ENCODE measurements around the gene FCRLB.
A peak's percentile ranks its signal among the peaks of the same experiment; 100 is the strongest.
"Not testable (repeated sequence)": the region's sequence is repeated elsewhere in the genome, so short reads cannot be mapped to it uniquely, and the experiment has no call there.

FCRLB gene

DNA sequence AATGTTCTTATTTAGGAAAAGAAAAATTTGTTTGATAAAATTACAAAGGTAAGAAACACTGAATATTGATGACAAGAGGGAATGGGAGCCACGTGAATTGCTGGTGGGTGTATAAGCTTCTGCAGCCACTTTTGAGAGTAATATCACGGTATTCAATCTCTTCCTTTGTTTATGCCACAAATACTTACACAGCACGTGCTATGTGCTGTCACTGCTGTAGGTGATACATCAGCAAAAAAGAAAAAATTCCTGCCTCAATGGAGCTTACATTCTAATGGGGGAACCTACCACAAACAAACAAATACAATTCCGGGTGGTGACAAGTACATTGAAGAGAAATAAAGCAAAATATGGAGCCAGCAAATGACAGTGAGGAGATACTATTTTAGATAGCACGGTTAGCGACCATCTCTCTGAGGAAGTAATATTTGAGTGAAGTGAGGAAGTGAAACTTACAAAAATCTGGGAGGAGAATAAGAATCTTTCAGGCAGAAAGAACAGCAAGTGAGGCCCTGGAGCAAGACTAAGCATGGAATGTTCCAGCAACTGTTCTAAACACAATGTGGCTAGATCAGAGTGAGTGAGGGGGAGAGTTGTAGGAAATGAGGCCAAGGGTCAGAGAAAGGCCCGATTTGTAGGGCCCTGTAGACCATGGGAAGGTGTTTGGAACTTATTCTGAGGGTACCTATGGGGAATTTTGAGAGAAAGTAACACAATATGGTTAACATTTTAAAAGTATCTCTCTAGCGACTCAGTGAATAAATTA lies 2.6 kb upstream of the FCRLB start:
- no peak for DNase-seq (ENCODE audit: low read depth in 2 of 3, low spot score in 1 of 3)

DNA sequence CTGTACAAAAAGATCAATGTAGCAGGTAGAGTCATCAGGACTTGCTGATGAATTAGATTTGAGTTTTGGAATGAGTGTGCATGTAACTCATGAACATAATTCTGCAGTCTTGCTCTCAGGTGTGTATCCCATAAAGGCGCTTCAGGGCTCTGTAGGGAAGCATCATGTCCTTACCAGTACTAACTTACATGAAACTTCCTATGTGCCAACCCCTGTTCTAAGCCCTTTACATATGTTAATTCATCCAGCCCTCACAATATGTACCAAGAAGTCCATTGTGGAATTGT lies 2.1 kb upstream of the FCRLB start:
- DNase-seq (ENCODE audit: low read depth in 2 of 3, low spot score in 1 of 3), result no peak

GRCh38 chr1:161720422-161720821 lies 922 bp upstream of the FCRLB start:
- DNase-seq (ENCODE audit: low read depth in 2 of 3, low spot score in 1 of 3), result no peak

GRCh38 chr1:161721738-161722343 lies 497 bp downstream of the FCRLB start:
- no peak for DNase-seq (ENCODE audit: low read depth in 2 of 3, low spot score in 1 of 3)

DNA sequence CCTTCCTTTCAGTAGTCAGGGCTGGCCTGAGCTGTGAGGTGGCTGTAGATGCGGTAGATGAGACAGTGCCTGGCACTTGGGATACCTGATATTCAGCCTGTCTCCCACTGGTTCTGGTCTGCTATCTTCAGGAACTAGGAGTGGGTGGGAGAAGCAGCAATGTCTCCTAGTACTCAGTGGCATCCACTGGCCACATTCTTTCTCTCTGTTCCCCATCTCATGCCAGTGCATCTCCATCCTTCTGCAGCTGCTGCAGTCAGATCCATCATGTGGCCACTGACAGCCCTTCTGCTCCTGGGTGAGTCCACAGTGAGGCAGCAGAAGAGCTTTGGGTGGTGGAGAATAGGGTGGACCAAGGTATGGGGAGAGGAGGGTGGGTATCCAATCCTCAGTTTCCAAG lies 1.1 kb downstream of the FCRLB start:
- DNase-seq (ENCODE audit: low read depth in 2 of 3, low spot score in 1 of 3), result no peak

GRCh38 chr1:161723459-161724141 lies 2.3 kb downstream of the FCRLB start:
- DNase-seq (ENCODE audit: low read depth in 2 of 3, low spot score in 1 of 3), result no peak

DNA sequence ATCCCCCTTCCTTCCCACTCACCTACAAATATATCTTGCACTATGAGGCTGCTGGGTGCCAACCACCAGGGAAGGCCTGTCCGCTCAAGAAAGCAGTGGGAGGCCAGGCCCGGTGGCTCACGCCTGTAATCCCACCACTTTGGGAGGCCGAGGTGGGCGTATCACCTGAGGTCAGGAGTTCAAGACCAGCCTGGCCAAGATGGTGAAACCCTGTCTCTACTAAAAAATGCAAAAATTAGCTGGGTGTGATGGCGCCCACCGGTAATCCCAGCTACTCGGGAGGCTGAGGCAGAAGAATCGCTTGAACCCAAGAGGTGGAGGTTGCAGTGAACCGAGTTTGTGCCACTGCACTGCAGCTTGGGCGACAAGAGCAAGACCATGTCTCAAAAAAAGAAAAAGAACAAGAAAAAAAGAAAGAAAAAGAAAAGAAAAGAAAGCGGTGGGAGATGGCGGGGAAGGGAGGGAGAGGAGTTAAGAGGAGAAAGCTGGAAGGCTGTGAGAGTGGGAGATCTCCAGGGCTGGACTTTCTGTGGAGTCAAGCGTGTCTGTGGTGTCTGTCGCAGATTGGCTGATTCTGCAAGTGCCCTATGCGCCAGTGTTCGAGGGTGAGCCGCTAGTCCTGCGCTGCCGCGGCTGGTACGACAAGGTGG lies 4.0 kb downstream of the FCRLB start:
- DNase-seq (ENCODE audit: low read depth in 2 of 3, low spot score in 1 of 3), result not testable (repeated sequence)

GRCh38 chr1:161725908-161726472 lies 4.6 kb downstream of the FCRLB start:
- DNase-seq (ENCODE audit: low read depth in 2 of 3, low spot score in 1 of 3), result no peak

- DNase-seq (ENCODE audit: low read depth in 2 of 3, low spot score in 1 of 3), result peak in 1 of 3 donors; percentile 35
Measured at GRCh38 chr1:161726473-161727255, 5.3 kb downstream of the FCRLB start.

GRCh38 chr1:161727256-161727924 lies 6.0 kb downstream of the FCRLB start:
- DNase-seq (ENCODE audit: low read depth in 2 of 3, low spot score in 1 of 3), result no peak

DNA sequence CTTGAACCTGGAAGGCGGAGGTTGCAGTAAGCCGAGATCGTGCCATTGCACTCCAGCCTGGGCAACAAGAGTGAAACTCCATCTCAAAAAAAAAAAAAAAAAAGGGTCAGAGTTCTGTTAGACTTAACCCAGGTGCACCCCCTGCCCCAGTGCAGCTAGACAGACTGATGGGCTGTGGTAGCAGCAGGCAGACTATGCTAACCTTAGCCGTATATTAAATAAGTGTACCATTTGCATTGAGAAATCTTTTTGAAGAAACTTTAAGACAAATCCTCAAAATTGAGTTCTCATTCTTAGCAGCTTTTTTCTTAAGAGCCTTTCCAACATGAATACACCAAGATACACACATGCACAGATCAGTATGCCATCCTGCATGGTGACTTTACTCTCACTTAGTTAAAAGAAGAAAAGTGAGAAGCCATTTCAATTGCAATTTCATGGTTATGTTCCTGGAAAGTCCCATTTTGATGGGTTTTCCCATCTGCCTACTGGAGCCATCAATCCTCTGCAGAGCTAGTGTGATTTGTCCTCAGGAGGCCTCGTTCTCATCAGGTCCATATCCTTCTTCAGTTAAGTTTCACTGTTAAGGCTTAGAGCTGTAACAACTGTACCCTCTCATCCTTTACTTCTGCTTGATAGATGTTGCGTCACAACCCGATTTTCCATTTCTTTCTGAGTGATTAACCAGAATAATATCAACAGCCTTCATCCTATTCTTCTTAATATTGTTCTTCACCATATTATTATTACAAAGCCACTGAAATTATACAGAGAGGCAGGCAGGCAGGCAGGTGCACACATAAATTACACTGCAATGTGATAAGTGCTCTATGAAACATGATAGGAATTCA lies 7.3 kb downstream of the FCRLB start:
- no peak for DNase-seq (ENCODE audit: low read depth in 2 of 3, low spot score in 1 of 3)

GRCh38 chr1:161730050-161730564 lies 8.8 kb downstream of the FCRLB start:
- peak in 1 of 3 donors; percentile 55 for DNase-seq (ENCODE audit: low read depth in 2 of 3, low spot score in 1 of 3)

- no peak for DNase-seq (ENCODE audit: low read depth in 2 of 3, low spot score in 1 of 3)
Measured at GRCh38 chr1:161731241-161731640, 9.9 kb downstream of the FCRLB start.

- no peak for DNase-seq (ENCODE audit: low read depth in 2 of 3, low spot score in 1 of 3)
Measured at GRCh38 chr1:161731981-161732718, 10.8 kb downstream of the FCRLB start.

- DNase-seq (ENCODE audit: low read depth in 2 of 3, low spot score in 1 of 3), result no peak
Measured at GRCh38 chr1:161733526-161733925, 12.2 kb downstream of the FCRLB start.

DNA sequence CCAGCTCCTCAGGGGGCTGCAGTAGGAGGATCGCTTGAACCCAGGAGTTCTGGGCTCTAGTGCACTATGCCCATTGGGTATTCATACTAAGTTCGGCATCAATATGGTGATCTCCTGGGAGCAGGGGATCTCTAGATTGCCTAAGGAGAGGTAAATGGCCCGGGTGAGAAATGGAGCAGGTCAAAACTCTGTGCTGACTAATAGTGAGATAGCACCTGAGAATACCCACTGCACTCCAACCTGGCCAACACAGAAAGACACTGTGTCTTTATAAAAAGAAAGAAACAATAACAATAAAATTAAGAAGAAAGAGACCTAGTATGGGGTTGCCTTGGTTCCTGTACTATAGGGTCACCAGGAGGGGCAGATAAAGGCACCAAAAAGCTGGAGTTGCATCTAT lies 14.5 kb downstream of the FCRLB start:
- DNase-seq (ENCODE audit: low read depth in 2 of 3, low spot score in 1 of 3), result no peak

- DNase-seq (ENCODE audit: low read depth in 2 of 3, low spot score in 1 of 3), result no peak
Measured at GRCh38 chr1:161736335-161736969, 15.1 kb downstream of the FCRLB start.

GRCh38 chr1:161737625-161738024 lies 16.3 kb downstream of the FCRLB start:
- DNase-seq (ENCODE audit: low read depth in 2 of 3, low spot score in 1 of 3), result no peak

Measured in stimulated activated CD4-positive, alpha-beta T cell treated with anti-CD3 and anti-CD28 coated beads, Interleukin-12 subunit alpha, Interleukin-12 subunit beta, amount 100 ng/mL, for 48 hours (primary cell).